GM18498 (cell line): ENCODE data around the gene MAPK7.

ENCODE experiments used
- ATAC-seq: cut with Tn5 transposase; IDR thresholded peaks from one replicate; pipeline ENCODE4 v1.9.1; 2021; ENCODE audit warnings: mild to moderate bottlenecking, moderate library complexity; ENCODE audit not compliant: unreplicated experiment

MAPK7 gene

DNA sequence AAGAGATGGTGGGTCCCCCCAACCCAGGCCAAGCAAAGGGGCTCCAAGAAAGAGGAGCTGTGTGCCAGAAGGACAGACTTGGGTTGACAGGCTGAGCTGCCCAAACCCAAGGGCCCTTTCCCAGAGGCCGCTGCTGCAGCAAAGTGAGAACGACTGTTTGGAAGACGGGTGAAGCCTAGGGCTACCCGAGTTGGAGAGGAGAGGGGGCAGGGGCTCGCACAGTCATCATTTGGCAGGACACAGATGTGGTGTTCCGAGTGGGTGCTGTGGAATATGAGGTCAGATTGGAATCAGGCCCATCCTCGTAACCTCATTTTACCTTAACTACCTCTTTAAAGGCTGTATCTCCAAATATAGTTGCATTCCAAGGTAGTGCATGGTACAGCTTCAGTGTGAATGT is 14.0 kb downstream of the MAPK7 start:
- ATAC-seq: no peak

DNA sequence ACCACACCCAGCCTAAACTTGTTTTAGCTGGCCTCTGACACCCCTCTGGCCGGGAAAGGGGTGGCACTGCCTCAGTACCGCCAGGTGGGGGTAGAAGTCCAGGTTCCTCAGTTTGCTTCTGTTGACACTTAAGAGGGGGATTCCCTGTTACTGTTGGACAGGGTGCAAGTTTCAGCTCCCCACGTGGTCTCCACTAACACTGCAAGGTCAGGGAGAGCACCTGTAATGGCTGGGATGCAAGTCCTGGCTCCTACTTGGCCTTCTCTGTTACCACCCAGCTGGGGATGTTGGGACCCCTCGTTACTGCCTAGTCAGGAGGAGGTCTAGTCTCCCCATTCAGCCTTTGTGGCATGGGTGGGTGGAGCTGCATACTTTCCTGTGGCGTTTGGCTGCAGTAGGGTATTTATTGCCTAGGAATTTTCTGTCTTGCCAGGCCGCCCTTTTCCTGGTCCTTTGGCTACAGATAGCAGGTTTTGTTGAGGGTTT is 19.3 kb downstream of the MAPK7 start:
- no peak for ATAC-seq

- no peak for ATAC-seq
Observed at GRCh38 chr17:19398301-19399181, 20.2 kb downstream of the MAPK7 start.

- no peak for ATAC-seq
Observed at GRCh38 chr17:19399750-19400450, 21.6 kb downstream of the MAPK7 start.

GRCh38 chr17:19401321-19402010 is 23.2 kb downstream of the MAPK7 start:
- ATAC-seq: no peak

GRCh38 chr17:19402171-19402570 is 23.9 kb downstream of the MAPK7 start:
- no peak for ATAC-seq

- ATAC-seq: no peak
Observed at GRCh38 chr17:19403021-19403420, 24.7 kb downstream of the MAPK7 start.

DNA sequence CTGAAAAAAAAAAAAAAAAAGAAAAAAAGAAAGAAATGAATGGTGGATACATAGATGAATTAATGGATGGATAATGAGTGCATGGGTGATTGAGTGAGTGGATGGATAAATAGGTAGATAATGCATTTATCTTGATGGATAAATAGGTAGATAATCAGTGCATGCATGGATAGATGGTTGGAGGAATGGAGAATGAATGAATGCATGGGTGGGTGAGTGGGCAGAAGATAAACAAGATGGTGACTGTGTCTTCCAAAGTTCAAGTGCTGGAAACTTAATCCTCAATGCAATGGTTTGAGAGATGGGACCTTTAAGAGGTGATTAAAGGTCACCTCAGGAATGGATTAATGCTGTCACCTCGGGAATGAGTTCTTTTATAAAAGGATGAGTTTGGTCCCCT is 26.0 kb downstream of the MAPK7 start:
- no peak for ATAC-seq

DNA sequence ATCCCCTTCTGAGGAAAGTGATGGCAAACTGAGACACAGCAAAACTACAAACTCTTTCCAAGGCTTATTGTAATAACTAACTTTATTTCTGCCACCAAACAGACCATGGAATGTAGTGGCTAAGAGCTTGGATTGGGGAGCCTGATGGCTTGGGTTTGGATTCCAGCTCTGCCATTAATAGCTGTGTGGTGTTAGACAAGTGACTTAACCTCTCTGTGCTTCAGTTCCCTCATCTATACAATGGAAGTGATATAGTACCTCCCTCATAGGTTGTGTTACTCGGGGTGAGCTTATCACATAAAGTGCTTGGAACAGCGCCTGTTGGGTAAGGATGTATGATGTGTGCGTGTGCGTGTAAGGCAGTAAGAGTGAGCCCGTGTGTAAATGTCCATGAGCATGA is 26.8 kb downstream of the MAPK7 start:
- no peak for ATAC-seq

- ATAC-seq: no peak
Observed at GRCh38 chr17:19407601-19408345, 29.5 kb downstream of the MAPK7 start.

DNA sequence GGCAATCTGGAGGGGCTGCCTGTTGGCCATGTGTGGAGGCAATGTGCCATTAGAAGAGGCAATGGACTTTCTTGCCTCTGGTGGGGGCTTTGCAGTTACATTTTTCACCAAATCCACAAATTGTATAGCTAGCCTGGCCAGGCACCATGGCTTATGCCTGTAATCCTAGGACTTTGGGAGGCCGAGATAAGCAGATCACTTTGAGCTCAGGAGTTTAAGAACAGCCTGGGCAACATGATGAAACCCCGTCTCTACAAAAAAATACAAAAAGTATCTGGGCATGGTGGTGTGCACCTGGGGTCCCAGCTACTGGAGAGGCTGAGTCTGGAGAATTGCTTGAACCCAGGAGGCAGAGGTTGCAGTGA is 30.0 kb downstream of the MAPK7 start:
- no peak for ATAC-seq

GRCh38 chr17:19409066-19409465 is 30.8 kb downstream of the MAPK7 start:
- no peak for ATAC-seq

DNA sequence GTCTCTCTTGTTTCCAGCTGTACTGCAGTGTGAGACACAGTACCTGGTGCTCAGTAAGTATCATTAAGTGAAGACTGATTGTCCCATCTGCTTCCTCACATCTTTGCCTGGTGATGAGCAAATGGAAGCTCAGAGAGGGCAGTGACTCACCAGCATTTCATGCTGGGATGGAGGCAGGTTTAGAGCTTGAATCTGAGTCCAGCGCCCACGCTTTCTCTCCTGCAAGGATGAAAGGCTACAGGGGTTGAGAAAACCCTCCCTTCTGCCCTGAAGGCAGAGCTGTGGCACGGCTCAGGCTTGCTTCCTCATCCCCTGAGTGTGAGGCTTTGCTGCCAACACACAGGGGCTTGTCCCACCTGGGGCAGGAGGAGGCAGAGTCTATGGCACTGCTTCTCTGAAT is 31.2 kb downstream of the MAPK7 start:
- no peak for ATAC-seq

DNA sequence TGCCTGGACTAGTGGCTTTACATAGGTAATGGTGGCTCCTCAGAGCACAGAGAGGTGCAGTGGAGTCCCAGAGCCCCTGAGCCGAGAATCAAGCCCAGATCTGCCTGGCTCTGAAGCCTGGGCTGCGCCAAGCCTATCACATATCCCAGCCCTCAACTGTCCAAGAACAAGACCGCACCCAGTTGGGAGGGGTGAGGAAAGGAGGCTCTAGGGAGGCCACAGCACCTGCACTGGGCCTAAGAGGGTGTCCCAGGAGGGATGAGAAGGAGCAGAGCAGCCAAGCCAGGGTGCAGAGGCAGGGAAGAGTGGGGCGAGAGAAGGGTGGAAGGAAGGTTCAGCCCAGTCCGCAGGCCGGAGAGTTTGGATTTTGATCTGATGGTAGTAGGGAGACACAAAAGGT is 31.8 kb downstream of the MAPK7 start:
- ATAC-seq: no peak

DNA sequence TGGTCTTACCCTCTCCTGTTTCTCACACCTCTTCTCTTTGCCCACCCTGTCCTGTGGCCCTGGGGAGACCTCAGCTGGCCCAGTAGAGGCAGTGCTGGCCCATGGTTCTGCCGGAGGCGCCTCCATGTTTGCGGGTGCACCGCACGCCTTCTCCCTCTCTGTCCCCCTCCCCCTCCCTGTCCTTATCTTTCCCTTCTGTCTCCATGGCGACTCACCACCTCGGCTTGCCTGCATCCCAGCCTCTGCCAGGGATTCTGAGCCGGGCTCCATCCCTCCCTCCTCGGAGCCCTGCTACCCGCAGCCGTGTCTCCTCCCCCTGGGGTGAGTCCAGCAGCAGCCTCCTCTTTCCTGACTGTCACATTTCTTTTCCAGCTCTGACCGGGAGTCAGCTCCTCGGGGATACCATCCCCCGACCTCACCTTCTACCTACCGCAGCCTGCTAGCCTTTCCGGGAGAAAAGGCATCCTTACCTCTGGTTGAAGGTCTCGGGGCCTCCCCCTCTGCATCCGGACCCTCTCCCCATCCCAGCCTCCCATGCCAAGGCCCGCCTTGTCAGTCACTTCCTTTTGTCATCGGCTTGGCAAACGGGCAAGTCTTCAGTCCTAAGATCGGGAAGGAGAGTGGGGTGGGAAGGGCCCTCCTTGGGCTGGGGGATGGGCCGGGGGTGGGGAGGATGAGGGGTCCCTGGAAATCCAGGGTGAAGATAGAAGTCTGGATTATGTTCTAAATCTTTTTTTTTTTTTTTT is 32.8 kb downstream of the MAPK7 start, which contains the start of gene RNF112:
Gene RNF112, plus strand, starts transcription at position 358 of the 746 bp plus-strand sequence. Its CDS starts 177 bp downstream, at position 535.
- no peak for ATAC-seq

- no peak for ATAC-seq
Observed at GRCh38 chr17:19411631-19412030, 33.3 kb downstream of the MAPK7 start.

GRCh38 chr17:19412510-19412909 is 34.2 kb downstream of the MAPK7 start:
- ATAC-seq: no peak

DNA sequence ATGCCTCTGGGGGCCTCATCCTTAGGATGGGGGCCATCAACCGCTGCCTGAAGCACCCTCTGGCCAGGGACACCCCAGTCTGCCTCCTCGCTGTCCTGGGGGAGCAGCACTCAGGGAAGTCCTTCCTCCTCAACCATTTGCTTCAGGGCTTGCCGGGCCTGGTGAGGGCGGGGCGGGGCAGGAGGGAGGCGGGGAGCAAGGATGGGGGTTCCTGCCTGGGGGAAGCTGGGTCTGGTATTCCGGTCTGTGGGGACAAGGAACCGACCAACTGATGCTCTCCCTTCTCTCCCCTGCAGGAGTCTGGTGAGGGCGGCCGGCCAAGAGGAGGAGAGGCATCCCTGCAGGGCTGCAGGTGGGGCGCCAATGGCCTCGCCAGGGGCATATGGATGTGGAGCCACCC is 34.7 kb downstream of the MAPK7 start:
- ATAC-seq: no peak

DNA sequence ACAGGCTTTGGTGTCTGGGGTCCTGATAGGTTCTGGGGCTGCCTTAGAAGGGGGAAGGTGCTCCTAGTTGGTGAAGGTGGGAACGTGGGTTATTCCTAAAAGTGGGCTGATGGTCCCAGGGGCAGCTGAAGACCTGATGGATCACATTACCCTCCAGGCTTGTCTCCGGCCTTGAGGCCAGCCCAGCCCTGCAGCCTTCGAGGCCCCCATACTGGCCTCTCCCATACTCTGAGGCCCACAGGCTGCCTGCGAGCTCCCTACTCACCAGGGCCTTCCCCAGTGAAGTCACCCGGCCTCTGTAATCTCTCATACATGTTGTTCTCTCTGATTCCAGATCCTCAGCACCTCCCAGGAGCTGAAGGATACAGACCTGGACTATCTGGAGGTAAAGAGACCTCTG is 35.5 kb downstream of the MAPK7 start:
- ATAC-seq: no peak
